GM12872 (cell line): ENCODE data around the gene PNPO.

ENCODE experiments used
- CTCF ChIP-seq: IDR thresholded peaks from 3 replicates; pipeline ENCODE4 v1.5.1; 2011; ENCODE audit warnings: low read depth, mild to moderate bottlenecking, low read length, moderate library complexity; ENCODE audit not compliant: insufficient read depth

The PNPO gene

GRCh38 chr17:47941246-47942095, at the start of gene PNPO:
TSS of gene PNPO (plus strand) at chr17:47941571. CDS start at chr17:47941676, 105 bp downstream.
- no peak for TF ChIP-seq CTCF

GRCh38 chr17:47894498-47895346, 46.6 kb upstream of the PNPO start:
- no peak for TF ChIP-seq CTCF

- no peak for TF ChIP-seq CTCF
Observed at GRCh38 chr17:47895347-47895855, 46.0 kb upstream of the PNPO start.

- no peak for TF ChIP-seq CTCF
Observed at GRCh38 chr17:47895856-47896671, 45.3 kb upstream of the PNPO start, which contains the start of gene SP2. TSS of gene SP2 (plus strand) at chr17:47896236. CDS start at chr17:47896287, 51 bp downstream.

- TF ChIP-seq CTCF = no peak
Observed at GRCh38 chr17:47896672-47897490, 44.5 kb upstream of the PNPO start.

- TF ChIP-seq CTCF = no peak
Observed at GRCh38 chr17:47897561-47897960, 43.8 kb upstream of the PNPO start.
